NCI-H510A treated with DMSO at 0.1 percent for 48 hours (cell line): Measurements from ENCODE around the gene PHF8.

Experiments used
- DNase-seq: peaks from one replicate; lab custom pipeline; 2025; lab: John Stamatoyannopoulos, UW

The PHF8 gene

GRCh38 chrX:54044126-54044876 is at the start of gene PHF8:
PHF8 (minus strand) TSS chrX:54044473; CDS start chrX:54042728, 1,745 bp downstream.
- peak; percentile 94 for DNase-seq

GRCh38 chrX:54093571-54093970 is 49.3 kb upstream of the PHF8 start:
- no peak for DNase-seq

- no peak for DNase-seq
Observed at GRCh38 chrX:54093159-54093558, 48.9 kb upstream of the PHF8 start.

GRCh38 chrX:54090880-54091279 is 46.6 kb upstream of the PHF8 start:
- no peak for DNase-seq

GRCh38 chrX:54089191-54089590 is 44.9 kb upstream of the PHF8 start:
- no peak for DNase-seq

GRCh38 chrX:54087661-54088060 is 43.4 kb upstream of the PHF8 start:
- no peak for DNase-seq

GRCh38 chrX:54085666-54086065 is 41.4 kb upstream of the PHF8 start:
- DNase-seq, result no peak

GRCh38 chrX:54076903-54077302 is 32.6 kb upstream of the PHF8 start:
- no peak for DNase-seq

- DNase-seq, result no peak
Observed at GRCh38 chrX:54074826-54075225, 30.6 kb upstream of the PHF8 start.

- no peak for DNase-seq
Observed at GRCh38 chrX:54067766-54068165, 23.5 kb upstream of the PHF8 start.

- no peak for DNase-seq
Observed at GRCh38 chrX:54066841-54067240, 22.6 kb upstream of the PHF8 start.

- DNase-seq, result no peak
Observed at GRCh38 chrX:54064564-54064963, 20.3 kb upstream of the PHF8 start.

GRCh38 chrX:54063361-54063760 is 19.1 kb upstream of the PHF8 start:
- no peak for DNase-seq

GRCh38 chrX:54049801-54050200 is 5.5 kb upstream of the PHF8 start:
- DNase-seq, result no peak

GRCh38 chrX:54048412-54048811 is 4.1 kb upstream of the PHF8 start:
- no peak for DNase-seq

GRCh38 chrX:54045563-54046228 is 1.4 kb upstream of the PHF8 start:
- DNase-seq, result peak; percentile 93

- DNase-seq, result peak; percentile 58
Observed at GRCh38 chrX:54044877-54045338, 635 bp upstream of the PHF8 start.

GRCh38 chrX:54043541-54044125 is 640 bp downstream of the PHF8 start:
- DNase-seq, result no peak

- no peak for DNase-seq
Observed at GRCh38 chrX:54043056-54043455, 1.2 kb downstream of the PHF8 start.

GRCh38 chrX:54042609-54043021 is 1.7 kb downstream of the PHF8 start:
- peak; percentile 38 for DNase-seq

GRCh38 chrX:54030329-54030728 is 13.9 kb downstream of the PHF8 start:
- peak; percentile 76 for DNase-seq

- DNase-seq, result peak; percentile 71
Observed at GRCh38 chrX:54029529-54030143, 14.6 kb downstream of the PHF8 start.

GRCh38 chrX:54024350-54024749 is 19.9 kb downstream of the PHF8 start:
- DNase-seq, result no peak
